Heart right ventricle (tissue), 16 donors: ENCODE measurements around the gene RPN1. TPM values are rescaled to one million over a fixed set of nuclear protein-coding genes. Genes with fewer than 3 reads are reported as not detected.
A peak's percentile ranks its signal among the peaks of the same experiment; 100 is the strongest.
"Not testable (repeated sequence)": the region's sequence is repeated elsewhere in the genome, so short reads cannot be mapped to it uniquely, and the experiment has no call there.

Experiments
- ATAC-seq, 8 donors: fragments of 200-7000 bp; cut with Tn5 transposase; one replicate each; pipeline ENCODE4 v1.9.1; 2020; ENCODE audit warnings: mild to moderate bottlenecking in 8 of 8, moderate library complexity in 8 of 8, moderate number of reproducible peaks in 1 of 8
- DNase-seq, 2 donors: peaks; one replicate each; pipeline ENCODE4 v3.0.0-alpha.2; 2020
- H3K27ac ChIP-seq, 10 donors: fragments of 200-600 bp; sonication (generic) in 2 of 10; one replicate each; pipeline versions ENCODE4 v1.5.0 to v1.8.0; 2020 to 2022; ENCODE audit warnings: mild to moderate bottlenecking in 3 of 10
- H3K27me3 ChIP-seq, 7 donors: fragments of 200-600 bp; one replicate each; pipeline ENCODE4 v1.8.0; 2021 to 2022; ENCODE audit warnings: mild to moderate bottlenecking in 2 of 7
- H3K36me3 ChIP-seq, 9 donors: fragments of 200-600 bp; sonication (generic) in 1 of 9; one replicate each; pipeline versions ENCODE4 v1.5.0 to v1.8.0; 2020 to 2022; ENCODE audit warnings: mild to moderate bottlenecking in 2 of 9
- H3K4me1 ChIP-seq, 9 donors: fragments of 200-600 bp; sonication (generic) in 1 of 9; one replicate each; pipeline versions ENCODE4 v1.5.0 to v1.8.0; 2020 to 2022; ENCODE audit warnings: mild to moderate bottlenecking in 4 of 9
- H3K4me3 ChIP-seq, 10 donors: fragments of 200-600 bp; sonication (generic) in 2 of 10; one replicate each; pipeline versions ENCODE4 v1.5.0 to v1.8.0; 2020 to 2022; ENCODE audit warnings: mild to moderate bottlenecking in 7 of 10, moderate library complexity in 2 of 10
- H3K9me3 ChIP-seq, 11 donors: fragments of 200-600 bp in 10 of 11; sonication (generic) in 2 of 11; one replicate each; pipeline versions ENCODE4 v1.5.0 to v1.8.0; 2013 to 2022; ENCODE audit warnings: mild to moderate bottlenecking in 2 of 11, control low read depth in 1 of 11, moderate library complexity in 1 of 11
- WGBS, 2 donors: extraction: QIAGEN DNeasy Blood & Tissue Kit; methylation state at CpG; one replicate each; pipeline ENCODE4 v1.1.7; 2013; ENCODE audit warnings: inconsistent platforms in 1 of 2; 5-methylcytosine and 5-hydroxymethylcytosine counted together
- intact Hi-C, 10 donors: fragments of 100-400 bp; cut with DNase I; formaldehyde crosslinking; loops; one replicate each; pipeline versions ENCODE4 v1.11.1 to v1.14.2; 2022
- polyA plus RNA-seq, 2 donors: library from polyadenylated mRNA; stranded (reverse); fragments of 200-250 nt; gene quantifications; one replicate each; pipeline ENCODE4 v1.2.3, GENCODE V29; 2013
- total RNA-seq, 10 donors: library from RNA; stranded (reverse); fragmentation: NEBNext Ultra II Directional in 3 of 10; extraction: Animal tissue kit (Norgen Biotek cat#: 25700) in 3 of 10; gene quantifications; one replicate each; pipeline versions ENCODE4 v1.2.1 to v1.2.4, GENCODE V29; 2021 to 2023
- TF ChIP-seq, protein P1 (sequence below), 9 donors: fragments of 200-600 bp; sonication (generic) in 2 of 9; IDR thresholded peaks; one replicate each; pipeline versions ENCODE4 v1.5.0 to v1.8.0; 2021 to 2022; ENCODE audit warnings: antibody characterized with exemption in 9 of 9, mild to moderate bottlenecking in 5 of 9, moderate library complexity in 1 of 9
- donor health status: Arrhythmogenic right ventricular cardiomyopathy.
- donor health status: ischemic (EF 13 %, LVEDD 7.1; RV severe dilation, severe dysfunction).
- donor health status: healthy with polysubstance abuse.
- donor health status: DM: no; HTN: yes; CAD: no.
- donor health status: DM: no; HTN: no; CAD: no.
- donor health status: ischemic (EF 25% LVEDD 6.9; RV normal size, moderate dysfunction).
- donor health status: ischemic (EF 25% LVEDD 5.7; RV mildly dilated, moderate dysfunction).
- donor health status: healthy.
- donor health status: DM: yes; HTN: yes; CAD: no.
- donor health status: Ischemic cardiomyopathy.
- donor health status: ischemic (EF 35%, LVEDD 5.7; RV mildly dilated, moderate dysfunction).
- donor health status: nonischemic (EF 11% LVEDD 7.7; RV severe dilation, severe dysfunction).
- donor health status: DM: yes; HTN: yes; CAD: no.
- donor health status: PGD.
- donor health status: ischemic (EF 29% LVEDD 5.4; RV normal size, mild dysfunction).
- donor health status: nonischemic (EF 23%, LVEDD 6.1; RV moderate dilation, normal function).

The RPN1 gene
- total and polyA plus RNA-seq, 12 donors = 44.3 to 238 (median 83.6) TPM

DNA sequence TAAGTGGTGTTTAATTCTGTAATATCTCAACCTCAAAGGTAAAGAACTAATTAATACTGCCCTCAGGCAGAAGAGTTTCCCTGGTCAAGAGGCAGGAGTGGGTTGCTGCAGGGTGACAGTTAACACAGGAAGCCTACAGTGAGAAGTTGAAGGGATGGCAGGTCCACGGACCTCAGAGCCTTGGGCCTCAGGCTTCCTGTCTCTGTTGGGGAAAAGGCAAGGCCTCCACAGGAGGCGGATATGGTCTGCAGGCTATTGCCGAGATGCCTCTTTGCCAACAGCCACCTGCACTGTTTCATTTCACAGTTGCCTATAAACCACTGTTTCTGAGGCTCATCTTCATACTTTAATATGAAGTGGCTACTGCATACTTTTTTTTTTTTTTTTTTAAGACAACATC lies 33.3 kb upstream of the RPN1 start:
- no peaks in the 10 kb centered on the region for H3K36me3 ChIP-seq
- H3K27ac ChIP-seq = no peak overlapping the region
- no peaks in the 10 kb centered on the region for H3K27me3 ChIP-seq
- DNase-seq (no peak), ATAC-seq (no peak)
- no peak overlapping the region for H3K4me3 ChIP-seq
- H3K9me3 ChIP-seq = no peaks in the 10 kb centered on the region
- TF ChIP-seq, protein P1, sequence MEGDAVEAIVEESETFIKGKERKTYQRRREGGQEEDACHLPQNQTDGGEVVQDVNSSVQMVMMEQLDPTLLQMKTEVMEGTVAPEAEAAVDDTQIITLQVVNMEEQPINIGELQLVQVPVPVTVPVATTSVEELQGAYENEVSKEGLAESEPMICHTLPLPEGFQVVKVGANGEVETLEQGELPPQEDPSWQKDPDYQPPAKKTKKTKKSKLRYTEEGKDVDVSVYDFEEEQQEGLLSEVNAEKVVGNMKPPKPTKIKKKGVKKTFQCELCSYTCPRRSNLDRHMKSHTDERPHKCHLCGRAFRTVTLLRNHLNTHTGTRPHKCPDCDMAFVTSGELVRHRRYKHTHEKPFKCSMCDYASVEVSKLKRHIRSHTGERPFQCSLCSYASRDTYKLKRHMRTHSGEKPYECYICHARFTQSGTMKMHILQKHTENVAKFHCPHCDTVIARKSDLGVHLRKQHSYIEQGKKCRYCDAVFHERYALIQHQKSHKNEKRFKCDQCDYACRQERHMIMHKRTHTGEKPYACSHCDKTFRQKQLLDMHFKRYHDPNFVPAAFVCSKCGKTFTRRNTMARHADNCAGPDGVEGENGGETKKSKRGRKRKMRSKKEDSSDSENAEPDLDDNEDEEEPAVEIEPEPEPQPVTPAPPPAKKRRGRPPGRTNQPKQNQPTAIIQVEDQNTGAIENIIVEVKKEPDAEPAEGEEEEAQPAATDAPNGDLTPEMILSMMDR (IDR thresholded peaks at IDR 0.05) = no peak
- H3K4me1 ChIP-seq = peaks cover 0 to 21% (median 8%) of the 10 kb centered on the region in 9 donors
- intact Hi-C loops = loop anchor here in 7 of 10 donors (5.0 to 10.0 kb wide), 6 partner anchors 43 to 191 kb away; partner anchors contain the start of genes ACAD9 (in 1 of the 7) and RAB7A (in 1 of the 7)
- WGBS, 2 donors = 66 to 77% methylated on average over 3 of the region's 3 CpGs

DNA sequence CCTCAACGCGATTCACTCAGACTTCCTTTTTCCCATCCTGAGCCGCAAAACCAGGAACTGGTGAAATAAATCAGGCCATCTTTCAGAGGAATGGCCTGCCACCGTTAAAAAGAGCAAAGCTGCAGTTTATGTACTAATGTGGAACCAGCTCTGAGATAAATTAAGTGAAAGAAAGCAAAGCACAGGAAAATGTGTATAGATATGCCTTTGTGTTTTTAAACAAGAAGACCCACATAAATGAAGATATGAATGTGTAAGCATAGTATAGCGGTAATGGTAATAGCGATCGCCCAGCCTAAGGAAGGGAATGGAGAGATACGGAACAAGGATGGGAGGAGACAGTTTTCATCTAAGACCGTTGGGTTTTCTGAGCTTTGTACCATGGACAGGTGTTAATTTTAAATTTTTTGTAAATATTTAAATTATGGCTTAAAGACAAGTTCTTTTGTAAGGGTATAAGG lies 30.8 kb upstream of the RPN1 start:
- no peaks in the 10 kb centered on the region for H3K9me3 ChIP-seq
- H3K36me3 ChIP-seq = no peaks in the 10 kb centered on the region
- peaks cover 0 to 21% (median 8%) of the 10 kb centered on the region in 9 donors for H3K4me1 ChIP-seq
- peak overlapping the region; percentile 88 to 99 (median 95) for H3K27ac ChIP-seq
- ATAC-seq (no peak), DNase-seq (no peak)
- H3K27me3 ChIP-seq = no peaks in the 10 kb centered on the region
- 41 to 43% methylated on average over 9 of the region's 9 CpGs for WGBS, 2 donors
- intact Hi-C loops = loop anchor here in 9 of 10 donors (1.0 to 10.0 kb wide), 14 partner anchors 43 to 198 kb away; partner anchors contain the start of genes RAB7A (in 3 of the 9) and ACAD9 (in 2 of the 9)
- peak overlapping the region; percentile 54 to 78 (median 66) for H3K4me3 ChIP-seq
- TF ChIP-seq, protein P1 (IDR thresholded peaks at IDR 0.05) = no peak

DNA sequence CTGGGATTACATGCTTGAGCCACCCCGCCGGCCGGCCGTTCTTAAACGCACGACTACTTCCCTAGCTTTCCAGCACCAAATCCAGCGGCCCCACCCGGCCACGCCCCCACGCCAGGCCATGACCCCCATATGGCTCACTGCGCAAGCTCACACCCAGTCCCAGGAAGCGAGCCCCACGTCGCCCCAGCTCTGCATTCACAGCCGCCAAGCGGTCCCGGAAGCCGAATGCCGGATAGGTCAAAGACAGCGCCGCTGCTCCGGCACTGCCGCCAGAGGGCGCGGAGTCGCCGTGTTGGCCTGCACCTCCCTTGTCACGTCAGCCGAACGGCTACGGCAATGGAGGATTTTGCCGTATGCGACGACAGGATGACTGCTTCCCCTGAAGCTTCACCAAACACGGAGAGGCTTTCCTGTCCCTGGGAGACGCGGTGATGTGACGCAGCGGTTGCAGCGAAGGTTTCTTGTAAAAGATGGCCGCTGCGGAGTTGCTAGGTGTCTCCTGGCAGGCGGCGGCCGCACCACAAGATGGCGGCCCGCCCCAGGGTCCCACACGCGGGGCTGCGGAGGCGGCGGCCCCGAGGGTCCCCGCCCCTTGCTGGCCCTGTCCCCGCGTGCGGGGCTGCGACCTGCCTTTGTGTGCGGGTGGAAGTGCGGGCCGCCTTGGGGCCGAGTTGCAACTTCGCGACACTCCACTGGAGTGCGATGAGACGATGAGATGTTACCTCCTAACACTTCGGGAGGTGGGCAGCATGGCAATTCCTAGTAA lies 30.2 kb upstream of the RPN1 start:
- ATAC-seq = peak; percentile 99 to 100 (median 100)
- H3K27ac ChIP-seq = peak overlapping the region; percentile 88 to 99 (median 95)
- DNase-seq = peak; percentile 100
- no peaks in the 10 kb centered on the region for H3K9me3 ChIP-seq
- H3K27me3 ChIP-seq = no peaks in the 10 kb centered on the region
- 0% methylated on average over 67 of the region's 67 CpGs for WGBS, 2 donors
- peaks cover 0 to 21% (median 8%) of the 10 kb centered on the region in 9 donors for H3K4me1 ChIP-seq
- TF ChIP-seq, protein P1 (IDR thresholded peaks at IDR 0.05) = peak; percentile 92 to 100 (median 97)
- H3K4me3 ChIP-seq = peak overlapping the region; percentile 54 to 78 (median 66)
- intact Hi-C loops = loop anchor here in 9 of 10 donors (1.0 to 10.0 kb wide), 15 partner anchors 44 to 199 kb away; partner anchors contain the start of genes RAB7A (in 3 of the 9) and ACAD9 (in 2 of the 9)
- H3K36me3 ChIP-seq = no peaks in the 10 kb centered on the region

DNA sequence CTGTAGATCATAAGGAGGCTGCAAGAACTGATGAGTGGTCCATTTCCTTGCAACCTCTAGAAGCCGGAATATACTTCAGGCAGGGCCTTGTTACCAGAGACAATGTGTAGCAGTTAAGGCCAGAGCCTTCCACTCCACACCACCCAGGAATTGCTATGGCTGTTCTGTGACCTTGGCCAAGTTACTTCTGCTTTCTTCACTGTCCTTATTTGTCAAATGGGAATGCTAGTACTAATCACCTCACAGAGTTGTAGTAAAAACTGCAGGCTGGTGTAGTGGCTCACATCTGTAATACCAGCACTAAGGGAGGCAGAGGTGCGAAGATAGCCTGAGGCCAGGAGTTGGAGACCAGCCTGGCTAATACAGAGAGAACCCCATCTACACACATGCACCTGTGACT lies 28.7 kb upstream of the RPN1 start:
- H3K36me3 ChIP-seq = no peaks in the 10 kb centered on the region
- H3K9me3 ChIP-seq = no peaks in the 10 kb centered on the region
- peak overlapping the region in 2 of 10 donors; percentile 95 for H3K27ac ChIP-seq
- WGBS, 2 donors = 98 to 100% methylated on average over 2 of the region's 2 CpGs
- intact Hi-C loops = loop anchor here in 1 of 10 donors (5.0 kb wide), 1 partner anchor 168 kb away; no protein-coding TSS in a partner anchor
- peaks cover 0 to 32% (median 8%) of the 10 kb centered on the region in 9 donors for H3K4me1 ChIP-seq
- no peak overlapping the region for H3K4me3 ChIP-seq
- ATAC-seq (no peak), DNase-seq (no peak)
- no peaks in the 10 kb centered on the region for H3K27me3 ChIP-seq
- TF ChIP-seq, protein P1 (IDR thresholded peaks at IDR 0.05) = no peak

DNA sequence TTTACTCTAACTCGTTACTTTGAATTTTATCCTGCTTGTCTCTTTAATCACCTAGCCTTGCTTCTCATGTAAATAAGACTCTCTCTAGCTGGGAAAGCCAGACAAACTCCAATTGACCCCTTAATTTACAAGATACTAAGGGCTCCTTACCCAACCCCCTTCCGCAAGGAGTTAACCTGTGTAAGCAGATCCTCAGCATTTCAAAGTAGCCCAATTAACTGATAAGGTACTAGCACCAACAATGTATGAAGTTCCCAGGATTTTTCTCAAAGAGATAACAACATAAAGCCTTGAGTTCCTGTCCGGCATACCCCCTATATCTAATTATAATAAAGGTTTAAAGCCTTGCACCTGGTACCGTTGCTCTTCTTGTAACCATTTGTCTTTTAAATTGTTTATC lies 25.2 kb upstream of the RPN1 start:
- ATAC-seq, H3K36me3 ChIP-seq, H3K9me3 ChIP-seq, H3K4me3 ChIP-seq, H3K27me3 ChIP-seq, H3K27ac ChIP-seq, DNase-seq: not testable (repeated sequence)
- 62 to 72% methylated on average over 4 of the region's 4 CpGs for WGBS, 2 donors
- H3K4me1 ChIP-seq = peaks cover 0 to 23% (median 0%) of the 10 kb centered on the region in 9 donors
- intact Hi-C loops = loop anchor here in 1 of 10 donors (5.0 kb wide), 1 partner anchor 171 kb away; no protein-coding TSS in a partner anchor
